Thyroid gland (tissue), 4 donors: ENCODE results near the gene SETD2.

Source experiments
- CTCF ChIP-seq, 6 experiments: fragments of 200-600 bp in 3 of 6; fragments of 450-650 bp in 3 of 6; sonication (generic) in 3 of 6; IDR thresholded peaks; one replicate each; pipeline ENCODE4 v1.5.1; 2016 to 2019; ENCODE audit warnings: antibody characterized with exemption in 6 of 6, mild to moderate bottlenecking in 2 of 6, inconsistent platforms in 1 of 6, moderate library complexity in 1 of 6
- POLR2A ChIP-seq, 2 donors: fragments of 450-650 bp; IDR thresholded peaks; one replicate each; pipeline ENCODE4 v1.6.1; 2017; ENCODE audit warnings: antibody characterized with exemption in 2 of 2, mild to moderate bottlenecking in 2 of 2, moderate library complexity in 1 of 2

GRCh38 chr3:46991406-46992165 lies 172.3 kb downstream of the SETD2 start:
- TF ChIP-seq CTCF (IDR thresholded peaks at IDR 0.05) (no peak), POLR2A (IDR thresholded peaks at IDR 0.05) (no peak)
